A673 (cell line): ENCODE results near the gene LINC01488.

Experiments
- EZH2 ChIP-seq: fragments of 200-600 bp; sonication (generic); IDR thresholded peaks from 2 replicates; pipeline ENCODE4 v1.6.1; 2017; ENCODE audit warnings: borderline replicate concordance, low read depth, mild to moderate bottlenecking, mixed read lengths, antibody characterized with exemption, low read length; ENCODE audit not compliant: poor library complexity, severe bottlenecking
- TF ChIP-seq, protein P1 (sequence below): fragments of 300-800, 200-600 bp; sonication (generic); conservative IDR thresholded peaks from 2 replicates; pipeline ENCODE4 v1.5.1; 2017; ENCODE audit warnings: low read depth, mild to moderate bottlenecking, antibody characterized with exemption, low read length, moderate library complexity, mixed read lengths

DNA sequence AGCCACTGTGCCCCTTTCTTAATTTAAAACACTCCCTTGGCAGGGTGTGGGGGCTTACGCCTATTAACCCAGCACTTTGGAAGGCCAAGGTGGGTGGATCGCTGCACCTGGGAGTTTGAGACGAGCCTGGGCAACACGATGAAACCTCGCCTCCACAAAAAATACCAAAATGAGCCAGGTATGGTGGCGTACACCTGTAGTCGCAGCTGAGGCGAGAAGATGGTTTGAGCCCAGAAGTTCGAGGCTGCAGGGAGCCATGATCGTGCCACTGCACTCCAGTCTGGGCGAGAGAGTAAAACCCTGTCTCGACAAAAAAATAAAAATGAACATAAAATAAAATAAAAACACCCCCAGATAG, 45.0 kb downstream of the LINC01488 start:
- TF ChIP-seq, protein P1, sequence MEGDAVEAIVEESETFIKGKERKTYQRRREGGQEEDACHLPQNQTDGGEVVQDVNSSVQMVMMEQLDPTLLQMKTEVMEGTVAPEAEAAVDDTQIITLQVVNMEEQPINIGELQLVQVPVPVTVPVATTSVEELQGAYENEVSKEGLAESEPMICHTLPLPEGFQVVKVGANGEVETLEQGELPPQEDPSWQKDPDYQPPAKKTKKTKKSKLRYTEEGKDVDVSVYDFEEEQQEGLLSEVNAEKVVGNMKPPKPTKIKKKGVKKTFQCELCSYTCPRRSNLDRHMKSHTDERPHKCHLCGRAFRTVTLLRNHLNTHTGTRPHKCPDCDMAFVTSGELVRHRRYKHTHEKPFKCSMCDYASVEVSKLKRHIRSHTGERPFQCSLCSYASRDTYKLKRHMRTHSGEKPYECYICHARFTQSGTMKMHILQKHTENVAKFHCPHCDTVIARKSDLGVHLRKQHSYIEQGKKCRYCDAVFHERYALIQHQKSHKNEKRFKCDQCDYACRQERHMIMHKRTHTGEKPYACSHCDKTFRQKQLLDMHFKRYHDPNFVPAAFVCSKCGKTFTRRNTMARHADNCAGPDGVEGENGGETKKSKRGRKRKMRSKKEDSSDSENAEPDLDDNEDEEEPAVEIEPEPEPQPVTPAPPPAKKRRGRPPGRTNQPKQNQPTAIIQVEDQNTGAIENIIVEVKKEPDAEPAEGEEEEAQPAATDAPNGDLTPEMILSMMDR = no peak
- no peak for TF ChIP-seq EZH2
